Activated CD8-positive, alpha-beta memory T cell treated with anti-CD3 and anti-CD28 coated beads, Interleukin-2, amount 10 ng/mL, durations not matched to agents 7 days and 5 days (primary cell): ENCODE results near the gene LUZP1. TPM values are rescaled to one million over a fixed set of nuclear protein-coding genes. Genes with fewer than 3 reads are reported as not detected.
A peak's percentile ranks its signal among the peaks of the same experiment; 100 is the strongest.

Experiments used
- ATAC-seq: fragments of 150-1000 bp; cut with Tn5 transposase; one replicate; pipeline ENCODE4 v1.10.0; 2021; ENCODE audit warnings: moderate library complexity
- CTCF ChIA-PET: fragments of 350-600 bp; sonication (Branson Sonifier 250); formaldehyde crosslinking; loops from one replicate; lab custom pipeline; 2021; ENCODE audit warnings: antibody characterized with exemption; lab: Charles Lee
- DNase-seq: peaks from one replicate; pipeline ENCODE4 v3.0.0-alpha.2; 2020
- H3K27ac Mint-ChIP-seq: one replicate; pipeline ENCODE4 v1.8.0; 2021; ENCODE audit warnings: mild to moderate bottlenecking, mixed read lengths
- H3K27me3 Mint-ChIP-seq: one replicate; pipeline ENCODE4 v1.8.0; 2021; ENCODE audit warnings: mixed read lengths
- H3K36me3 Mint-ChIP-seq: one replicate; pipeline ENCODE4 v1.8.0; 2021; ENCODE audit warnings: mild to moderate bottlenecking, mixed read lengths
- H3K4me1 Mint-ChIP-seq: one replicate; pipeline ENCODE4 v1.8.0; 2021; ENCODE audit warnings: mixed read lengths
- H3K4me3 Mint-ChIP-seq: one replicate; pipeline ENCODE4 v1.8.0; 2021; ENCODE audit warnings: mild to moderate bottlenecking, moderate library complexity, mixed read lengths
- H3K9me3 Mint-ChIP-seq: one replicate; pipeline ENCODE4 v1.8.0; 2022; ENCODE audit warnings: low read depth, mixed read lengths
- total RNA-seq, 2 experiments: library from RNA; stranded (reverse); gene quantifications; one replicate each; pipeline ENCODE4 v1.2.3, GENCODE V29; 2021

LUZP1 gene
- total RNA-seq, 2 experiments from 2014 or later: 19.5 to 20.4 TPM

GRCh38 chr1:23179862-23180261 is 11.2 kb upstream of the LUZP1 start:
- CTCF ChIA-PET: interaction anchor here (0.7 to 15.9 kb wide), 4 partner anchors 12 to 133 kb away, joined by 3 to 515 read pairs (median 4); no protein-coding TSS in a partner anchor
- Mint-ChIP-seq H3K27ac (no peak overlapping the region), H3K36me3 (no peaks in the 10 kb centered on the region), H3K9me3 (no peaks in the 10 kb centered on the region), H3K4me1 (peaks cover 16% of the 10 kb centered on the region), H3K4me3 (no peak overlapping the region), H3K27me3 (peaks cover 46% of the 10 kb centered on the region)
- DNase-seq: no peak
- no peak for ATAC-seq

- Mint-ChIP-seq H3K4me1 (peaks cover 18% of the 10 kb centered on the region), H3K4me3 (no peak overlapping the region), H3K27me3 (peaks cover 46% of the 10 kb centered on the region), H3K27ac (no peak overlapping the region), H3K9me3 (no peaks in the 10 kb centered on the region), H3K36me3 (peaks cover 2% of the 10 kb centered on the region)
- DNase-seq (no peak), ATAC-seq (no peak)
- CTCF ChIA-PET: interaction anchor here (1.0 to 15.9 kb wide), 4 partner anchors 12 to 132 kb away, joined by 3 to 515 read pairs (median 5); no protein-coding TSS in a partner anchor
These were observed 10.3 kb upstream of the LUZP1 start for GRCh38 chr1:23178950-23179349.

GRCh38 chr1:23178414-23178813 is 9.8 kb upstream of the LUZP1 start:
- Mint-ChIP-seq H3K27ac (no peak overlapping the region), H3K4me1 (peaks cover 16% of the 10 kb centered on the region), H3K27me3 (peaks cover 46% of the 10 kb centered on the region), H3K9me3 (no peaks in the 10 kb centered on the region), H3K4me3 (no peak overlapping the region), H3K36me3 (peaks cover 2% of the 10 kb centered on the region)
- DNase-seq: no peak
- no peak for ATAC-seq
- CTCF ChIA-PET: interaction anchor here (1.8 to 15.9 kb wide), 2 partner anchors 11 to 80 kb away, joined by 6 to 515 read pairs; no protein-coding TSS in a partner anchor

GRCh38 chr1:23177438-23178380 is 9.1 kb upstream of the LUZP1 start:
- H3K27me3 Mint-ChIP-seq: peaks cover 43% of the 10 kb centered on the region
- peak; percentile 51 for DNase-seq
- ATAC-seq: peak; percentile 78
- no peak overlapping the region for H3K27ac Mint-ChIP-seq
- CTCF ChIA-PET: interaction anchor here (1.0 to 15.9 kb wide), 4 partner anchors 11 to 137 kb away, joined by 3 to 515 read pairs (median 4); no protein-coding TSS in a partner anchor
- H3K4me3 Mint-ChIP-seq: peak overlapping the region; percentile 57
- no peaks in the 10 kb centered on the region for H3K9me3 Mint-ChIP-seq
- peaks cover 2% of the 10 kb centered on the region for H3K36me3 Mint-ChIP-seq
- peaks cover 16% of the 10 kb centered on the region for H3K4me1 Mint-ChIP-seq

GRCh38 chr1:23177031-23177430 is 8.4 kb upstream of the LUZP1 start:
- H3K27ac Mint-ChIP-seq: no peak overlapping the region
- peaks cover 43% of the 10 kb centered on the region for H3K27me3 Mint-ChIP-seq
- DNase-seq (no peak), ATAC-seq (no peak)
- no peaks in the 10 kb centered on the region for H3K9me3 Mint-ChIP-seq
- H3K4me1 Mint-ChIP-seq: peaks cover 16% of the 10 kb centered on the region
- peaks cover 2% of the 10 kb centered on the region for H3K36me3 Mint-ChIP-seq
- CTCF ChIA-PET: interaction anchor here (1.0 to 15.9 kb wide), 4 partner anchors 7 to 136 kb away, joined by 3 to 515 read pairs (median 55); no protein-coding TSS in a partner anchor
- peak overlapping the region; percentile 57 for H3K4me3 Mint-ChIP-seq

GRCh38 chr1:23174426-23175110 is 5.9 kb upstream of the LUZP1 start:
- Mint-ChIP-seq H3K27ac (no peak overlapping the region), H3K4me3 (no peak overlapping the region), H3K4me1 (peaks cover 20% of the 10 kb centered on the region), H3K27me3 (peaks cover 36% of the 10 kb centered on the region), H3K36me3 (peaks cover 2% of the 10 kb centered on the region), H3K9me3 (no peaks in the 10 kb centered on the region)
- ATAC-seq (no peak), DNase-seq (no peak)
- CTCF ChIA-PET: interaction anchor here (1.4 to 15.9 kb wide), 4 partner anchors 10 to 76 kb away, joined by 3 to 515 read pairs (median 55); no protein-coding TSS in a partner anchor

- ATAC-seq (no peak), DNase-seq (no peak)
- Mint-ChIP-seq H3K9me3 (no peaks in the 10 kb centered on the region), H3K4me1 (peaks cover 20% of the 10 kb centered on the region), H3K27me3 (peaks cover 11% of the 10 kb centered on the region), H3K27ac (no peak overlapping the region), H3K36me3 (peaks cover 4% of the 10 kb centered on the region), H3K4me3 (no peak overlapping the region)
- CTCF ChIA-PET: interaction anchor here (4.1 to 10.2 kb wide), 2 partner anchors 13 to 72 kb away, joined by 15 to 107 read pairs; no protein-coding TSS in a partner anchor
These were observed 2.6 kb upstream of the LUZP1 start for GRCh38 chr1:23171181-23171755.

- no peak overlapping the region for H3K27ac Mint-ChIP-seq
- no peak for ATAC-seq
- CTCF ChIA-PET: interaction anchor here (1.4 to 10.2 kb wide), 3 partner anchors 15 to 205 kb away, joined by 4 to 107 read pairs (median 15); no protein-coding TSS in a partner anchor
These were observed 1.2 kb upstream of the LUZP1 start for GRCh38 chr1:23169727-23170335.

GRCh38 chr1:23169195-23169575 is 529 bp upstream of the LUZP1 start:
- H3K27ac Mint-ChIP-seq: no peak overlapping the region
- peaks cover 2% of the 10 kb centered on the region for H3K27me3 Mint-ChIP-seq
- DNase-seq (no peak), ATAC-seq (no peak)
- peak overlapping the region; percentile 98 for H3K4me3 Mint-ChIP-seq
- H3K4me1 Mint-ChIP-seq: peaks cover 14% of the 10 kb centered on the region
- peaks cover 3% of the 10 kb centered on the region for H3K36me3 Mint-ChIP-seq
- CTCF ChIA-PET: interaction anchor here (1.1 to 10.2 kb wide), 7 partner anchors 15 to 204 kb away, joined by 3 to 107 read pairs (median 6); no protein-coding TSS in a partner anchor
- no peaks in the 10 kb centered on the region for H3K9me3 Mint-ChIP-seq

More at GRCh38 chr1:23169727-23170335, 1.2 kb upstream of the LUZP1 start:
- Mint-ChIP-seq H3K27me3 (peaks cover 2% of the 10 kb centered on the region), H3K4me3 (peak overlapping the region; percentile 98), H3K9me3 (no peaks in the 10 kb centered on the region), H3K4me1 (peaks cover 20% of the 10 kb centered on the region), H3K36me3 (peaks cover 5% of the 10 kb centered on the region)
- DNase-seq: no peak

GRCh38 chr1:23168079-23168444 is 594 bp downstream of the LUZP1 start:
- peaks cover 2% of the 10 kb centered on the region for H3K27me3 Mint-ChIP-seq
- peak overlapping the region; percentile 98 for H3K4me3 Mint-ChIP-seq
- no peaks in the 10 kb centered on the region for H3K9me3 Mint-ChIP-seq
- DNase-seq: peak; percentile 48
- H3K27ac Mint-ChIP-seq: peak overlapping the region; percentile 84
- peaks cover 3% of the 10 kb centered on the region for H3K36me3 Mint-ChIP-seq
- peaks cover 14% of the 10 kb centered on the region for H3K4me1 Mint-ChIP-seq
- CTCF ChIA-PET: interaction anchor here (1.1 to 10.2 kb wide), 11 partner anchors 11 to 203 kb away, joined by 3 to 107 read pairs (median 6); no protein-coding TSS in a partner anchor
- peak; percentile 67 for ATAC-seq

GRCh38 chr1:23167353-23168078 is 1.1 kb downstream of the LUZP1 start:
- CTCF ChIA-PET: interaction anchor here (1.0 to 10.2 kb wide), 8 partner anchors 11 to 70 kb away, joined by 3 to 107 read pairs (median 6); no protein-coding TSS in a partner anchor
- Mint-ChIP-seq H3K27ac (no peak overlapping the region), H3K27me3 (peaks cover 2% of the 10 kb centered on the region), H3K4me1 (peaks cover 14% of the 10 kb centered on the region), H3K36me3 (peaks cover 3% of the 10 kb centered on the region), H3K4me3 (peak overlapping the region; percentile 98), H3K9me3 (no peaks in the 10 kb centered on the region)
- ATAC-seq: peak; percentile 35
- DNase-seq: peak; percentile 60
